HS-5 (cell line): ENCODE measurements around the gene OR52E1.

Source experiments
- DNase-seq: peaks from one replicate; pipeline ENCODE4 v3.0.0-alpha.2; 2012; ENCODE audit warnings: low read depth

The OR52E1 gene

DNA sequence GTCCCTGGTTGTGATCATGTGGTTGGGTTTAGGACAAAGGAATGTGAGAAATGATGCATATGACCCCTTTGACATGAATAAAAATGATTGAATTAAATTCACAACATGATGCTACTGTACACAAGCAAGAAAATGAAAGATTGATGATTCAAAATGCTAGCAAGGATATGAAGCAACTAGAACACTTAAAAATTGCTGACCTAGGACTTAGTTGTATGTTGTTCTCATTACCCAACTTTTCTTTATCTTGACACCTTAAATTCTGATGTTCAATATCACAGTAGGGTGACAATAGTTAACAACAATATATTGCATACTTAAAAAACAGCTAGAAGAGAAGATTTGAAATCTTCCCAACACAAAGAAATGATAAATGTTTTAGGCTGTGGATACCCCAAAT is 48.2 kb downstream of the OR52E1 start:
- DNase-seq, result no peak

DNA sequence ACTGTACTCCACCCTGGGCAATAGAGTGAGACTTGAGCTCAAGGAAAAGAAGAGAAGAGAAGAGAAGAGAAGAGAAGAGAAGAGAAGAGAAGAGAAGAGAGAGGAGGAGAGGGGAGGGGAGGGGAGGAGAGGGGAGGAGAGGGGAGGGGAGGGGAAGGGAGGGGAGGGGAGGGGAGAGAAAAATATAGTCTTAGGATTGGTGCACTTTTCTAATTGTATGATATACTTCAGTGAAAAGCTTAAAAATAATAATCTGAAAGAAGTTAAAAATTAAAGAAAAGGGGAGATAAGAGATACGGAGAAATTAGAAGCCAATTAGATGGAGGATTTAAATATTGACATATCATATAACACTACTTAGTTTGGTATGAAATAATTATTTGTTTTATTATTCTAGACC is 49.5 kb downstream of the OR52E1 start:
- DNase-seq, result no peak
